ENCODE results near the gene FBXO2.

GRCh38 chr1:11671205-11671543 is 16.9 kb upstream of the FBXO2 start:
- no peak for TF ChIP-seq GATA2 (IDR thresholded peaks at IDR 0.05; ENCODE audit: low read depth, low read length)
- TF ChIP-seq GATA3 (IDR thresholded peaks at IDR 0.05; ENCODE audit: low read depth, low read length): no peak

Data from SH-SY5Y (cell line).